HepG2 (cell line): Measurements from ENCODE around the gene OSBPL3. TPM values are rescaled to one million over a fixed set of nuclear protein-coding genes. Genes with fewer than 3 reads are reported as not detected.

Experiments
- ATAC-seq: fragments of 200-7000 bp; cut with Tn5 transposase; 3 replicates; pipeline ENCODE4 v1.9.1; 2020; ENCODE audit warnings: mild to moderate bottlenecking, moderate library complexity
- BruUV-seq: library from RNA; stranded (reverse); fragments of 400-500 nt; replicated peaks from 2 replicates; lab custom pipeline; 2021; lab: Mats Ljungman, UMichigan
- CTCF ChIA-PET: fragments of 300-600 bp; formaldehyde crosslinking; extraction: SDS; loops from one replicate; lab custom pipeline; 2021; ENCODE audit warnings: low total read pairs, inconsistent platforms, low intra/inter-chr PET ratio; lab: Yijun Ruan, JAX
- POLR2A ChIA-PET: fragments of 350-600 bp; sonication (Branson Sonifier 250); formaldehyde crosslinking; loops from one replicate; lab custom pipeline; 2020; ENCODE audit warnings: antibody characterized with exemption, inconsistent platforms; lab: Yijun Ruan, JAX
- DNase-seq: peaks from one replicate; pipeline ENCODE4 v3.0.0-alpha.2; 2015; ENCODE audit warnings: low spot score
- FAIRE-seq: peaks from 3 replicates; lab custom pipeline; 2011; peaks lifted over from hg19 to GRCh38; lab: Jason Lieb, UNC
- H2AFZ ChIP-seq: one replicate; pipeline ENCODE4 v1.6.1; 2011; ENCODE audit warnings: low read length, inconsistent platforms
- H3K27ac ChIP-seq: fragments of 300-600 bp; 3 replicates; pipeline ENCODE4 v1.8.0; 2011; ENCODE audit warnings: mixed run types, mild to moderate bottlenecking, mixed read lengths, low read length, inconsistent platforms; ENCODE audit not compliant: insufficient read depth; ENCODE audit errors: extremely low read length
- H3K27me3 ChIP-seq, 2 experiments: fragments of 200-600 bp in 1 of 2; 2 replicates in 1 of 2; 3 replicates in 1 of 2; pipeline versions ENCODE4 v1.6.0 to v1.8.0; 2011; ENCODE audit warnings: low read length in 2 of 2, mild to moderate bottlenecking in 2 of 2, moderate library complexity in 2 of 2, inconsistent platforms in 1 of 2; ENCODE audit not compliant: insufficient read depth in 2 of 2, control insufficient read depth in 1 of 2
- H3K36me3 ChIP-seq, 2 experiments: fragments of 200-600 bp in 1 of 2; replicated peaks in 1 of 2; 2 replicates in 1 of 2; 3 replicates in 1 of 2; pipeline versions ENCODE4 v1.5.1 to v1.8.0; 2011; ENCODE audit warnings: low read length in 2 of 2, inconsistent platforms in 1 of 2; ENCODE audit not compliant: insufficient read depth in 2 of 2, control insufficient read depth in 1 of 2
- H3K4me1 ChIP-seq: 2 replicates; pipeline ENCODE4 v1.5.1; 2012; ENCODE audit warnings: low read length, inconsistent platforms; ENCODE audit not compliant: insufficient read depth
- H3K4me2 ChIP-seq: 2 replicates; pipeline ENCODE4 v1.6.0; 2011; ENCODE audit warnings: low read depth, low read length, inconsistent platforms
- H3K4me3 ChIP-seq, 3 experiments: fragments of 200-600 bp in 1 of 3; sonication (generic), shearing (Covaris generic) in 1 of 3; replicated peaks in 1 of 3; 2 replicates each; pipeline ENCODE4 v1.5.1; 2011 to 2016; ENCODE audit warnings: low read length in 3 of 3, inconsistent platforms in 2 of 3, low read depth in 2 of 3, mild to moderate bottlenecking in 2 of 3, control low read depth in 1 of 3, mixed read lengths in 1 of 3; ENCODE audit not compliant: insufficient read depth in 1 of 3
- H3K79me2 ChIP-seq: one replicate; pipeline ENCODE4 v1.6.1; 2011; ENCODE audit warnings: low read length, inconsistent platforms; ENCODE audit not compliant: insufficient read depth
- H3K9ac ChIP-seq: 2 replicates; pipeline ENCODE4 v1.6.0; 2011; ENCODE audit warnings: mild to moderate bottlenecking, low read depth, low read length, inconsistent platforms; ENCODE audit not compliant: insufficient read depth
- H3K9me3 ChIP-seq: 2 replicates; pipeline ENCODE4 v1.5.1; 2012; ENCODE audit warnings: mild to moderate bottlenecking, low read length
- H4K20me1 ChIP-seq: 2 replicates; pipeline ENCODE4 v1.6.0; 2011; ENCODE audit warnings: inconsistent platforms, mild to moderate bottlenecking, low read length, moderate library complexity; ENCODE audit not compliant: insufficient read depth
- CREB1 ChIP-seq, 2 experiments: fragments of 450-650 bp in 1 of 2; IDR thresholded peaks; 2 replicates each; pipeline ENCODE4 v1.6.1; 2016 to 2017; ENCODE audit warnings: control low read depth in 1 of 2, mild to moderate bottlenecking in 1 of 2, missing compliant biosample characterization in 1 of 2, missing genetic modification characterization in 1 of 2
- CREM ChIP-seq, 2 experiments: sonication (generic) in 1 of 2; formaldehyde crosslinking in 1 of 2; IDR thresholded peaks; 2 replicates each; pipeline versions ENCODE4 v1.4.0 to v1.6.1; 2016 to 2020; ENCODE audit warnings: antibody characterized with exemption in 1 of 2, mild to moderate bottlenecking in 1 of 2, missing genetic modification reagents in 1 of 2
- FOSL2 ChIP-seq: sonication (generic); formaldehyde crosslinking; IDR thresholded peaks from 2 replicates; pipeline ENCODE4 v1.4.0; 2020; ENCODE audit warnings: missing genetic modification reagents
- FOXA3 ChIP-seq: IDR thresholded peaks from 2 replicates; pipeline ENCODE4 v1.6.1; 2016; ENCODE audit warnings: missing genetic modification reagents, missing compliant biosample characterization
- SOX5 ChIP-seq: IDR thresholded peaks from 2 replicates; pipeline ENCODE4 v1.6.1; 2016; ENCODE audit warnings: borderline replicate concordance
- TCF12 ChIP-seq, 2 experiments: fragments of 450-650 bp in 1 of 2; sonication (generic) in 1 of 2; formaldehyde crosslinking in 1 of 2; IDR thresholded peaks; 2 replicates each; pipeline versions ENCODE4 v1.6.1 to v1.8.0; 2017 to 2022; ENCODE audit warnings: antibody characterized with exemption in 1 of 2, mild to moderate bottlenecking in 1 of 2, missing genetic modification reagents in 1 of 2, moderate library complexity in 1 of 2
- ZBTB21 ChIP-seq: sonication (generic); formaldehyde crosslinking; IDR thresholded peaks from 2 replicates; pipeline ENCODE4 v1.4.0; 2020; ENCODE audit warnings: missing genetic modification reagents
- ZHX2 ChIP-seq, 2 experiments: sonication (generic) in 1 of 2; formaldehyde crosslinking in 1 of 2; IDR thresholded peaks; 2 replicates each; pipeline versions ENCODE4 v1.6.1 to v1.9.0; 2014 to 2022; ENCODE audit warnings: antibody characterized with exemption in 1 of 2, borderline replicate concordance in 1 of 2, inconsistent platforms in 1 of 2, low read depth in 1 of 2, missing genetic modification reagents in 1 of 2
- ZNF317 ChIP-seq: sonication (generic); formaldehyde crosslinking; IDR thresholded peaks from 2 replicates; pipeline ENCODE4 v1.5.0; 2020; ENCODE audit warnings: mild to moderate bottlenecking, missing genetic modification reagents
- ZNF562 ChIP-seq: sonication (generic); formaldehyde crosslinking; IDR thresholded peaks from 2 replicates; pipeline ENCODE4 v1.8.0; 2022; ENCODE audit warnings: missing genetic modification reagents, borderline replicate concordance
- ZNF644 ChIP-seq: IDR thresholded peaks from 2 replicates; pipeline ENCODE4 v1.6.1; 2016; ENCODE audit warnings: low read depth
- WGBS: methylation state at CpG from one replicate; pipeline ENCODE4 v1.1.6; 2017; ENCODE audit warnings: low lambda C conversion rate; 5-methylcytosine and 5-hydroxymethylcytosine counted together
- in situ Hi-C: cut with HindIII; loops from 2 replicates; pipeline ENCODE4 v1.10.0; 2017; ENCODE audit warnings: low pct_unique_long_range_greater_than_20kb; ENCODE audit not compliant: extremely low pct_ligation_motif_present
- intact Hi-C: fragments of 100-400 bp; cut with micrococcal nuclease; formaldehyde crosslinking; loops from one replicate; pipeline ENCODE4 v1.10.0; 2022; ENCODE audit not compliant: unreplicated experiment
- polyA plus RNA-seq, 8 experiments: library from polyadenylated mRNA; depleted of rRNA in 3 of 8; stranded (reverse) in 7 of 8; unstranded in 1 of 8; fragments of >200 nt; fragmentation: Illumina TruSeq in 4 of 8; extraction: Trizol in 4 of 8; gene quantifications; 2 replicates each; pipeline versions ENCODE4 v1.2.1 to v1.2.3, GENCODE V29; 2011 to 2016; ENCODE audit warnings: low read depth in 4 of 8, missing spikeins in 1 of 8, mixed read lengths in 1 of 8; ENCODE audit not compliant: insufficient read depth in 1 of 8
- total RNA-seq, 5 experiments: library from RNA; depleted of rRNA; stranded (reverse); fragments of >200 nt; fragmentation: Illumina TruSeq; extraction: Trizol; gene quantifications; 2 replicates each; pipeline ENCODE4 v1.2.3, GENCODE V29; 2016; ENCODE audit warnings: low read depth in 1 of 5
- TF ChIP-seq, protein P1 (sequence below): sonication (generic); formaldehyde crosslinking; IDR thresholded peaks from 2 replicates; pipeline ENCODE4 v1.5.0; 2020; ENCODE audit warnings: mild to moderate bottlenecking, missing genetic modification reagents, borderline replicate concordance
- TF ChIP-seq, protein P2 (sequence below): IDR thresholded peaks from 2 replicates; pipeline ENCODE4 v1.6.1; 2018; ENCODE audit warnings: missing genetic modification reagents, mild to moderate bottlenecking, missing compliant biosample characterization

The OSBPL3 gene
- total and polyA plus RNA-seq, 2 of the 13 experiments (the other 11 are each of a cell fraction or from before 2014, with no cell fraction given), result 8.8 to 28.9 TPM

- WGBS, result 22% methylated on average over 8 of the region's 8 CpGs
- H3K4me2 ChIP-seq, result peak overlapping the region; percentile 57
- no peaks in the 10 kb centered on the region for H3K36me3 ChIP-seq
- in situ Hi-C loops, result no loop called here
- peaks cover 86% of the 10 kb centered on the region for H3K4me1 ChIP-seq
- no peak overlapping the region; a peak in 1 of 6 replicates for H3K4me3 ChIP-seq
- no peak for FAIRE-seq
- H3K27me3 ChIP-seq, result no peaks in the 10 kb centered on the region
- peak overlapping the region; percentile 16; the same call in 1 of the 2 replicates for H3K9ac ChIP-seq
- intact Hi-C loops, result loop anchor here (5.0 kb wide), 1 partner anchor 44 kb away; no protein-coding TSS in a partner anchor
- no peaks in the 10 kb centered on the region for H3K79me2 ChIP-seq
- no TSS peak for BruUV-seq
- peak overlapping the region; percentile 14 for H3K27ac ChIP-seq
- no peaks in the 10 kb centered on the region for H3K9me3 ChIP-seq
- ChIA-PET POLR2A (interaction anchor here (1.0 to 1.4 kb wide), 2 partner anchors 47 to 48 kb away, joined by 3 to 5 read pairs; partner anchors contain the start of gene OSBPL3), CTCF (no interaction called here)
- peak; percentile 76 for DNase-seq
- no peaks in the 10 kb centered on the region for H4K20me1 ChIP-seq
- H2AFZ ChIP-seq, result no peak overlapping the region
- no peak for ATAC-seq
- TF ChIP-seq CREM (IDR thresholded peaks at IDR 0.05), result peak; percentile 58
- TF ChIP-seq CREM (CRISPR knock-in tag; IDR thresholded peaks at IDR 0.05), result no peak
- no peak for TF ChIP-seq ZNF562 (CRISPR knock-in tag)
- TF ChIP-seq ZBTB21 (CRISPR knock-in tag), result peak; percentile 95
- TF ChIP-seq CREB1 (IDR thresholded peaks at IDR 0.05), result peak; percentile 84
- peak; percentile 78 for TF ChIP-seq CREB1 (CRISPR knock-in tag; IDR thresholded peaks at IDR 0.05)
- peak; percentile 83 for TF ChIP-seq ZNF317 (CRISPR knock-in tag)
- TF ChIP-seq SOX5, result peak; percentile 66; the same call in 1 of the 2 replicates
- TF ChIP-seq, protein P1, sequence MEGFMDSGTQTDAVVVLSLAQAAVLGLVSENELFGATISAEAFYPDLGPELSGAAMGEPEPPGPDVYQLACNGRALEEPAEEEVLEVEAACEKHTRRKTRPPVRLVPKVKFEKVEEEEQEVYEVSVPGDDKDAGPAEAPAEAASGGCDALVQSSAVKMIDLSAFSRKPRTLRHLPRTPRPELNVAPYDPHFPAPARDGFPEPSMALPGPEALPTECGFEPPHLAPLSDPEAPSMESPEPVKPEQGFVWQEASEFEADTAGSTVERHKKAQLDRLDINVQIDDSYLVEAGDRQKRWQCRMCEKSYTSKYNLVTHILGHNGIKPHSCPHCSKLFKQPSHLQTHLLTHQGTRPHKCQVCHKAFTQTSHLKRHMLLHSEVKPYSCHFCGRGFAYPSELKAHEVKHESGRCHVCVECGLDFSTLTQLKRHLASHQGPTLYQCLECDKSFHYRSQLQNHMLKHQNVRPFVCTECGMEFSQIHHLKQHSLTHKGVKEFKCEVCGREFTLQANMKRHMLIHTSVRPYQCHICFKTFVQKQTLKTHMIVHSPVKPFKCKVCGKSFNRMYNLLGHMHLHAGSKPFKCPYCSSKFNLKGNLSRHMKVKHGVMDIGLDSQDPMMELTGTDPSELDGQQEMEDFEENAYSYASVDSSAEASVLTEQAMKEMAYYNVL (CRISPR knock-in tag), result 0 out of 2 replicates have a peak, but pooled peaks have one; percentile 37
- TF ChIP-seq FOSL2, result peak; percentile 61
- no peak for TF ChIP-seq ZNF644
- no peak for TF ChIP-seq TCF12 (IDR thresholded peaks at IDR 0.05)
- TF ChIP-seq TCF12 (CRISPR knock-in tag; IDR thresholded peaks at IDR 0.05), result no peak
- peak; percentile 86; the same call in 1 of the 2 replicates for TF ChIP-seq ZHX2 (IDR thresholded peaks at IDR 0.05; ENCODE audit: low read depth)
- no peak for TF ChIP-seq ZHX2 (CRISPR knock-in tag; IDR thresholded peaks at IDR 0.05; ENCODE audit: borderline replicate concordance)
- TF ChIP-seq FOXA3, result peak; percentile 27; the same call in 1 of the 2 replicates
- TF ChIP-seq, protein P2, sequence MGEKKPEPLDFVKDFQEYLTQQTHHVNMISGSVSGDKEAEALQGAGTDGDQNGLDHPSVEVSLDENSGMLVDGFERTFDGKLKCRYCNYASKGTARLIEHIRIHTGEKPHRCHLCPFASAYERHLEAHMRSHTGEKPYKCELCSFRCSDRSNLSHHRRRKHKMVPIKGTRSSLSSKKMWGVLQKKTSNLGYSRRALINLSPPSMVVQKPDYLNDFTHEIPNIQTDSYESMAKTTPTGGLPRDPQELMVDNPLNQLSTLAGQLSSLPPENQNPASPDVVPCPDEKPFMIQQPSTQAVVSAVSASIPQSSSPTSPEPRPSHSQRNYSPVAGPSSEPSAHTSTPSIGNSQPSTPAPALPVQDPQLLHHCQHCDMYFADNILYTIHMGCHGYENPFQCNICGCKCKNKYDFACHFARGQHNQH (CRISPR knock-in tag), result no peak
Measured at GRCh38 chr7:25028370-25029021, 48.5 kb upstream of the OSBPL3 start.
